ENCODE data around the gene DUSP5. TPM values are rescaled to one million over a fixed set of nuclear protein-coding genes. Genes with fewer than 3 reads are reported as not detected.

The DUSP5 gene
- total and polyA plus RNA-seq, 12 donors: 5.3 to 53.7 (median 21.2) TPM

- ATAC-seq: no peak
- H3K9me3 ChIP-seq: no peaks in the 10 kb centered on the region
- H3K27me3 ChIP-seq: no peaks in the 10 kb centered on the region
- H3K4me3 ChIP-seq: no peak overlapping the region
- no peak for DNase-seq
- no peaks in the 10 kb centered on the region for H3K36me3 ChIP-seq
- no peak overlapping the region for H3K27ac ChIP-seq
- TF ChIP-seq CTCF (IDR thresholded peaks at IDR 0.05): no peak
- 84 to 93% methylated on average over 11 of the region's 11 CpGs for WGBS, 2 donors
- intact Hi-C loops (cut with DNase I): loop anchor here in 2 of 10 donors (10.0 kb wide), 2 partner anchors 99 to 421 kb away; partner anchors contain the start of genes BBIP1 (in 1 of the 2) and SHOC2 (in 1 of the 2)
- H3K4me1 ChIP-seq: peaks cover 3 to 47% (median 27%) of the 10 kb centered on the region in 9 donors
Measured at GRCh38 chr10:110493832-110494426, 3.8 kb upstream of the DUSP5 start.

GRCh38 chr10:110494532-110494931 lies 3.2 kb upstream of the DUSP5 start:
- ATAC-seq (no peak), DNase-seq (no peak)
- Histone ChIP-seq H3K4me1 (peaks cover 3 to 53% (median 27%) of the 10 kb centered on the region in 9 donors), H3K4me3 (no peak overlapping the region), H3K36me3 (no peaks in the 10 kb centered on the region), H3K9me3 (no peaks in the 10 kb centered on the region), H3K27me3 (peaks cover 0 to 4% (median 0%) of the 10 kb centered on the region in 7 donors), H3K27ac (no peak overlapping the region)
- 89 to 93% methylated on average over 3 of the region's 3 CpGs for WGBS, 2 donors
- intact Hi-C loops (cut with DNase I): loop anchor here in 2 of 10 donors (10.0 kb wide), 2 partner anchors 100 to 420 kb away; partner anchors contain the start of genes BBIP1 (in 1 of the 2) and SHOC2 (in 1 of the 2)
- no peak for TF ChIP-seq CTCF (IDR thresholded peaks at IDR 0.05)

GRCh38 chr10:110495731-110496552 lies 1.8 kb upstream of the DUSP5 start:
- ATAC-seq (peak in 6 of 8 donors; percentile 3 to 35 (median 12)), DNase-seq (peak; percentile 37 to 45)
- TF ChIP-seq CTCF (IDR thresholded peaks at IDR 0.05): no peak
- H3K9me3 ChIP-seq: no peaks in the 10 kb centered on the region
- H3K27me3 ChIP-seq: peaks cover 0 to 8% (median 0%) of the 10 kb centered on the region in 7 donors
- WGBS, 2 donors: 33 to 39% methylated on average over 25 of the region's 25 CpGs
- H3K4me3 ChIP-seq: peak overlapping the region in 8 of 10 donors; percentile 62 to 94 (median 86)
- intact Hi-C loops (cut with DNase I): loop anchor here in 6 of 10 donors (2.0 to 10.0 kb wide), 8 partner anchors 39 to 419 kb away; partner anchors contain the start of genes BBIP1 (in 1 of the 6) and SHOC2 (in 1 of the 6)
- no peaks in the 10 kb centered on the region for H3K36me3 ChIP-seq
- H3K27ac ChIP-seq: peak overlapping the region in 9 of 10 donors; percentile 90 to 98 (median 96)
- H3K4me1 ChIP-seq: peaks cover 7 to 65% (median 36%) of the 10 kb centered on the region in 9 donors

All from heart right ventricle (tissue), 16 donors.